MCF 10A (cell line): ENCODE results near the gene CRTAC1. TPM values are rescaled to one million over a fixed set of nuclear protein-coding genes. Genes with fewer than 3 reads are reported as not detected.

Source experiments
- BruUV-seq: library from RNA; stranded (reverse); fragments of 400-500 nt; replicated peaks from 2 replicates; lab custom pipeline; 2021; lab: Mats Ljungman, UMichigan
- CTCF ChIA-PET: fragments of 300-600 bp; sonication (Branson Sonifier 250); formaldehyde crosslinking; extraction: SDS; loops from one replicate; lab custom pipeline; 2021; ENCODE audit warnings: antibody characterized with exemption, inconsistent platforms; lab: Yijun Ruan, JAX
- POLR2A ChIA-PET: fragments of 300-600, 350-650 bp; sonication (Branson Sonifier 250); formaldehyde crosslinking; extraction: SDS; loops from one replicate; lab custom pipeline; 2020; ENCODE audit warnings: antibody characterized with exemption, inconsistent platforms; lab: Yijun Ruan, JAX
- DNase-seq: peaks from one replicate; pipeline ENCODE4 v3.0.0-alpha.2; 2018; ENCODE audit not compliant: unreplicated experiment
- H3K27ac Mint-ChIP-seq: one replicate; pipeline ENCODE4 v1.8.0; 2022; ENCODE audit warnings: mild to moderate bottlenecking, low read depth, mixed read lengths; ENCODE audit not compliant: unreplicated experiment
- H3K27me3 Mint-ChIP-seq: one replicate; pipeline ENCODE4 v1.8.0; 2022; ENCODE audit warnings: mixed read lengths; ENCODE audit not compliant: insufficient read depth, unreplicated experiment
- H3K36me3 Mint-ChIP-seq: one replicate; pipeline ENCODE4 v1.8.0; 2022; ENCODE audit warnings: mild to moderate bottlenecking, moderate library complexity, mixed read lengths; ENCODE audit not compliant: insufficient read depth, unreplicated experiment
- H3K4me1 Mint-ChIP-seq: one replicate; pipeline ENCODE4 v1.8.0; 2022; ENCODE audit warnings: mixed read lengths; ENCODE audit not compliant: insufficient read depth, unreplicated experiment
- H3K4me3 Mint-ChIP-seq: one replicate; pipeline ENCODE4 v1.8.0; 2022; ENCODE audit warnings: mild to moderate bottlenecking, moderate library complexity, mixed read lengths; ENCODE audit not compliant: unreplicated experiment
- H3K9me3 Mint-ChIP-seq: one replicate; pipeline ENCODE4 v1.8.0; 2022; ENCODE audit warnings: mixed read lengths; ENCODE audit not compliant: unreplicated experiment
- intact Hi-C: fragments of 100-400 bp; cut with micrococcal nuclease; formaldehyde crosslinking; loops from 2 replicates; pipeline ENCODE4 v1.14.1; 2022
- total RNA-seq: library from RNA; stranded (reverse); gene quantifications from 2 replicates; pipeline ENCODE4 v1.2.3, GENCODE V29; 2022
- TF ChIP-seq, protein P1 (sequence below): fragments of 200-600 bp; IDR thresholded peaks from one replicate; pipeline ENCODE4 v1.8.0; 2022; ENCODE audit warnings: antibody characterized with exemption, mild to moderate bottlenecking; ENCODE audit not compliant: unreplicated experiment

The CRTAC1 gene
- total RNA-seq, 1 experiment from 2014 or later, result not detected

GRCh38 chr10:97943294-97943693 is 87.1 kb downstream of the CRTAC1 start:
- H3K4me1 Mint-ChIP-seq, result no peaks in the 10 kb centered on the region
- BruUV-seq, result no TSS peak
- no peak overlapping the region for H3K27ac Mint-ChIP-seq
- H3K36me3 Mint-ChIP-seq, result no peaks in the 10 kb centered on the region
- H3K27me3 Mint-ChIP-seq, result peaks cover 27% of the 10 kb centered on the region
- no peak for DNase-seq
- peaks cover 8% of the 10 kb centered on the region for H3K9me3 Mint-ChIP-seq
- intact Hi-C loops, result no loop called here
- ChIA-PET POLR2A (no interaction called here), CTCF (no interaction called here)
- no peak overlapping the region for H3K4me3 Mint-ChIP-seq
- TF ChIP-seq, protein P1, sequence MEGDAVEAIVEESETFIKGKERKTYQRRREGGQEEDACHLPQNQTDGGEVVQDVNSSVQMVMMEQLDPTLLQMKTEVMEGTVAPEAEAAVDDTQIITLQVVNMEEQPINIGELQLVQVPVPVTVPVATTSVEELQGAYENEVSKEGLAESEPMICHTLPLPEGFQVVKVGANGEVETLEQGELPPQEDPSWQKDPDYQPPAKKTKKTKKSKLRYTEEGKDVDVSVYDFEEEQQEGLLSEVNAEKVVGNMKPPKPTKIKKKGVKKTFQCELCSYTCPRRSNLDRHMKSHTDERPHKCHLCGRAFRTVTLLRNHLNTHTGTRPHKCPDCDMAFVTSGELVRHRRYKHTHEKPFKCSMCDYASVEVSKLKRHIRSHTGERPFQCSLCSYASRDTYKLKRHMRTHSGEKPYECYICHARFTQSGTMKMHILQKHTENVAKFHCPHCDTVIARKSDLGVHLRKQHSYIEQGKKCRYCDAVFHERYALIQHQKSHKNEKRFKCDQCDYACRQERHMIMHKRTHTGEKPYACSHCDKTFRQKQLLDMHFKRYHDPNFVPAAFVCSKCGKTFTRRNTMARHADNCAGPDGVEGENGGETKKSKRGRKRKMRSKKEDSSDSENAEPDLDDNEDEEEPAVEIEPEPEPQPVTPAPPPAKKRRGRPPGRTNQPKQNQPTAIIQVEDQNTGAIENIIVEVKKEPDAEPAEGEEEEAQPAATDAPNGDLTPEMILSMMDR, result no peak

GRCh38 chr10:97940534-97940933 is 89.9 kb downstream of the CRTAC1 start:
- Mint-ChIP-seq H3K36me3 (no peaks in the 10 kb centered on the region), H3K9me3 (peaks cover 8% of the 10 kb centered on the region), H3K27me3 (peaks cover 22% of the 10 kb centered on the region), H3K4me3 (no peak overlapping the region), H3K4me1 (no peaks in the 10 kb centered on the region), H3K27ac (no peak overlapping the region)
- ChIA-PET CTCF (no interaction called here), POLR2A (no interaction called here)
- TF ChIP-seq, protein P1, result no peak
- BruUV-seq, result no TSS peak
- no peak for DNase-seq
- intact Hi-C loops, result no loop called here

- no peaks in the 10 kb centered on the region for H3K4me1 Mint-ChIP-seq
- no TSS peak for BruUV-seq
- no peak overlapping the region for H3K27ac Mint-ChIP-seq
- ChIA-PET POLR2A (no interaction called here), CTCF (interaction anchor here (0.5 kb wide), 1 partner anchor 129 kb away, joined by 3 read pairs; no protein-coding TSS in a partner anchor)
- peaks cover 8% of the 10 kb centered on the region for H3K9me3 Mint-ChIP-seq
- H3K27me3 Mint-ChIP-seq, result peaks cover 22% of the 10 kb centered on the region
- no peak for DNase-seq
- H3K36me3 Mint-ChIP-seq, result no peaks in the 10 kb centered on the region
- TF ChIP-seq, protein P1, result no peak
- no peak overlapping the region for H3K4me3 Mint-ChIP-seq
- intact Hi-C loops, result no loop called here
Measured at GRCh38 chr10:97939446-97939990, 90.9 kb downstream of the CRTAC1 start.

- no peaks in the 10 kb centered on the region for H3K36me3 Mint-ChIP-seq
- H3K4me1 Mint-ChIP-seq, result no peaks in the 10 kb centered on the region
- CTCF ChIA-PET, result interaction anchor here (0.7 kb wide), 1 partner anchor 10 kb away, joined by 4 read pairs; no protein-coding TSS in a partner anchor
- no TSS peak for BruUV-seq
- no peak overlapping the region for H3K4me3 Mint-ChIP-seq
- no peak overlapping the region for H3K27ac Mint-ChIP-seq
- no peak for DNase-seq
- H3K9me3 Mint-ChIP-seq, result peaks cover 4% of the 10 kb centered on the region
- TF ChIP-seq, protein P1, result no peak
- intact Hi-C loops, result no loop called here
- peaks cover 22% of the 10 kb centered on the region for H3K27me3 Mint-ChIP-seq
- POLR2A ChIA-PET, result no interaction called here
Measured at GRCh38 chr10:97937928-97938327, 92.5 kb downstream of the CRTAC1 start.
